ENCODE results near the gene NANP. TPM values are rescaled to one million over a fixed set of nuclear protein-coding genes. Genes with fewer than 3 reads are reported as not detected.

NANP gene
- total and polyA plus RNA-seq, 4 donors: 1.5 to 5.0 (median 3.2) TPM

- no peaks in the 10 kb centered on the region for H3K36me3 ChIP-seq (ENCODE audit: control insufficient read depth in 4 of 4, insufficient read depth in 3 of 4, low read depth in 1 of 4, low read length in 3 of 4)
- no peak for TF ChIP-seq YY1 (IDR thresholded peaks at IDR 0.05)
- no peak for TF ChIP-seq MAX (IDR thresholded peaks at IDR 0.05)
- no peak for TF ChIP-seq GABPA (IDR thresholded peaks at IDR 0.05 in 1 of 2, conservative IDR thresholded peaks at IDR 0.05 in 1 of 2)
- no peak for TF ChIP-seq REST (IDR thresholded peaks at IDR 0.05)
- no peak for TF ChIP-seq CTCF (IDR thresholded peaks at IDR 0.05; ENCODE audit: low read depth, low read length, missing input control)
- TF ChIP-seq SP1 (IDR thresholded peaks at IDR 0.05): no peak
- TF ChIP-seq FOXA2 (IDR thresholded peaks at IDR 0.05): no peak
- TF ChIP-seq FOXA1 (IDR thresholded peaks at IDR 0.05): no peak
- H3K9ac ChIP-seq (ENCODE audit: low read depth in 1 of 2, low read length in 2 of 2): no peak overlapping the region
- H3K27me3 ChIP-seq (ENCODE audit: control insufficient read depth in 4 of 4, insufficient read depth in 4 of 4, low read length in 3 of 4): no peaks in the 10 kb centered on the region
- DNase-seq (ENCODE audit: low spot score): no peak
- no peak overlapping the region for H3K4me3 ChIP-seq (ENCODE audit: low read depth in 1 of 3, low read length in 3 of 3)
- WGBS: 87% methylated on average over 11 of the region's 11 CpGs
- H3K27ac ChIP-seq (ENCODE audit: low read depth in 1 of 2, low read length in 2 of 2): no peak overlapping the region
- no peaks in the 10 kb centered on the region for H3K9me3 ChIP-seq (ENCODE audit: control insufficient read depth in 4 of 4, low read length in 3 of 4)
- H3K4me1 ChIP-seq (ENCODE audit: control insufficient read depth in 4 of 4, insufficient read depth in 4 of 4, low read length in 3 of 4): peaks cover 0 to 7% (median 7%) of the 10 kb centered on the region in 4 donors
Observed at GRCh38 chr20:25586877-25587276, 36.9 kb downstream of the NANP start.

- peak; percentile 64 for DNase-seq (ENCODE audit: low spot score)
- no peak within 1 kb of the TSS for H3K9ac ChIP-seq (ENCODE audit: low read depth in 1 of 2, low read length in 2 of 2)
- peak within 1 kb of the TSS; percentile 26 to 74 (median 42) for H3K4me3 ChIP-seq (ENCODE audit: low read depth in 1 of 3, low read length in 3 of 3)
- 2% methylated on average over 108 of the region's 108 CpGs for WGBS
- no peaks in the 10 kb centered on the region for H3K27me3 ChIP-seq (ENCODE audit: control insufficient read depth in 4 of 4, insufficient read depth in 4 of 4, low read length in 3 of 4)
- no peaks in the 10 kb centered on the region for H3K36me3 ChIP-seq (ENCODE audit: control insufficient read depth in 4 of 4, insufficient read depth in 3 of 4, low read depth in 1 of 4, low read length in 3 of 4)
- H3K9me3 ChIP-seq (ENCODE audit: control insufficient read depth in 4 of 4, low read length in 3 of 4): no peaks in the 10 kb centered on the region
- peaks cover 0 to 7% (median 7%) of the 10 kb centered on the region in 4 donors for H3K4me1 ChIP-seq (ENCODE audit: control insufficient read depth in 4 of 4, insufficient read depth in 4 of 4, low read length in 3 of 4)
- no peak within 1 kb of the TSS for H3K27ac ChIP-seq (ENCODE audit: low read depth in 1 of 2, low read length in 2 of 2)
- TF ChIP-seq JUND (IDR thresholded peaks at IDR 0.05): no peak
- TF ChIP-seq YY1 (IDR thresholded peaks at IDR 0.05): no peak
- TF ChIP-seq ATF3 (IDR thresholded peaks at IDR 0.05): no peak
- TF ChIP-seq GABPA (IDR thresholded peaks at IDR 0.05 in 1 of 2, conservative IDR thresholded peaks at IDR 0.05 in 1 of 2): no peak
- TF ChIP-seq NR2F2 (IDR thresholded peaks at IDR 0.05): no peak
- no peak for TF ChIP-seq FOXA1 (IDR thresholded peaks at IDR 0.05)
- TF ChIP-seq RAD21 (IDR thresholded peaks at IDR 0.05): no peak
- no peak for TF ChIP-seq TAF1 (conservative IDR thresholded peaks at IDR 0.05)
- no peak for TF ChIP-seq MAX (IDR thresholded peaks at IDR 0.05)
- TF ChIP-seq HNF4A (conservative IDR thresholded peaks at IDR 0.05): no peak
- no peak for TF ChIP-seq REST (IDR thresholded peaks at IDR 0.05)
- no peak for TF ChIP-seq HNF4G (IDR thresholded peaks at IDR 0.05)
- TF ChIP-seq SP1 (IDR thresholded peaks at IDR 0.05): no peak
- TF ChIP-seq CTCF (IDR thresholded peaks at IDR 0.05; ENCODE audit: low read depth, low read length, missing input control): no peak
- TF ChIP-seq FOXA2 (IDR thresholded peaks at IDR 0.05): no peak
- no peak for TF ChIP-seq RXRA (IDR thresholded peaks at IDR 0.05)
Observed at GRCh38 chr20:25584905-25585704, 38.7 kb downstream of the NANP start, which contains the start of gene NINL. Gene NINL, minus strand, starts transcription at chr20:25585531. Its CDS starts 58,944 bp downstream, at chr20:25526587.
